Tibial nerve (tissue), 3 donors: ENCODE results near the gene MRPS18B.

Experiments
- CTCF ChIP-seq, 5 experiments: fragments of 200-600 bp in 3 of 5; fragments of 450-650 bp in 2 of 5; sonication (generic) in 3 of 5; IDR thresholded peaks; one replicate each; pipeline ENCODE4 v1.5.1; 2016 to 2019; ENCODE audit warnings: antibody characterized with exemption in 5 of 5, mild to moderate bottlenecking in 3 of 5, moderate library complexity in 2 of 5
- POLR2A ChIP-seq, 2 donors: fragments of 450-650 bp; IDR thresholded peaks; one replicate each; pipeline ENCODE4 v1.6.1; 2017; ENCODE audit warnings: antibody characterized with exemption in 2 of 2, mild to moderate bottlenecking in 2 of 2, moderate library complexity in 2 of 2

- peak; percentile 58 to 92 (median 84) for TF ChIP-seq CTCF (IDR thresholded peaks at IDR 0.05)
- TF ChIP-seq POLR2A (IDR thresholded peaks at IDR 0.05): peak in 1 of 2 donors; percentile 17
These were observed 55.0 kb downstream of the MRPS18B start, which contains the start of gene DHX16 for GRCh38 chr6:30672445-30673253.
